GM19328 (cell line): ENCODE data around the gene SYNPO.

Source experiments
- ATAC-seq: cut with Tn5 transposase; IDR thresholded peaks from one replicate; pipeline ENCODE4 v1.9.1; 2021; ENCODE audit warnings: mild to moderate bottlenecking, moderate library complexity; ENCODE audit not compliant: unreplicated experiment

SYNPO gene

DNA sequence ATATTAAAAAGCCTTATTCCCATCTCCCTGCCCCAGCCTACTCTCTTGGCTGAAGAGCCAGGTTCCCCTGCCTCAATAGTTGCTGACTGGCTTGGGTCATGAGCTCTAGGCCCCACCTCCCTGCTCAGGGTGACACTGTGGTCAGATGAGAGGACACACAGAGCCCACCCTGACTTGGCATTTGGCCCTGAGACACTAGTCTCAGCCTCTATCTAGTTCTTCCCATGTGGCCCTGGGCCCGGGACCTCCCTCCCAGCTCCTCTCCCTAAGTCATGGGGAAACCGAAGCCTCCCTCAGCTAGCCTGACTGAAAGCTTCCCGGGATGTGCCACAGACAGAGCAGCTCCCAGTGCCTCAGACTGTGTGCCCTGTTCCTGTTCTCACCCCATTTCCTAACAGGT is 14.8 kb downstream of the SYNPO start:
- no peak for ATAC-seq

DNA sequence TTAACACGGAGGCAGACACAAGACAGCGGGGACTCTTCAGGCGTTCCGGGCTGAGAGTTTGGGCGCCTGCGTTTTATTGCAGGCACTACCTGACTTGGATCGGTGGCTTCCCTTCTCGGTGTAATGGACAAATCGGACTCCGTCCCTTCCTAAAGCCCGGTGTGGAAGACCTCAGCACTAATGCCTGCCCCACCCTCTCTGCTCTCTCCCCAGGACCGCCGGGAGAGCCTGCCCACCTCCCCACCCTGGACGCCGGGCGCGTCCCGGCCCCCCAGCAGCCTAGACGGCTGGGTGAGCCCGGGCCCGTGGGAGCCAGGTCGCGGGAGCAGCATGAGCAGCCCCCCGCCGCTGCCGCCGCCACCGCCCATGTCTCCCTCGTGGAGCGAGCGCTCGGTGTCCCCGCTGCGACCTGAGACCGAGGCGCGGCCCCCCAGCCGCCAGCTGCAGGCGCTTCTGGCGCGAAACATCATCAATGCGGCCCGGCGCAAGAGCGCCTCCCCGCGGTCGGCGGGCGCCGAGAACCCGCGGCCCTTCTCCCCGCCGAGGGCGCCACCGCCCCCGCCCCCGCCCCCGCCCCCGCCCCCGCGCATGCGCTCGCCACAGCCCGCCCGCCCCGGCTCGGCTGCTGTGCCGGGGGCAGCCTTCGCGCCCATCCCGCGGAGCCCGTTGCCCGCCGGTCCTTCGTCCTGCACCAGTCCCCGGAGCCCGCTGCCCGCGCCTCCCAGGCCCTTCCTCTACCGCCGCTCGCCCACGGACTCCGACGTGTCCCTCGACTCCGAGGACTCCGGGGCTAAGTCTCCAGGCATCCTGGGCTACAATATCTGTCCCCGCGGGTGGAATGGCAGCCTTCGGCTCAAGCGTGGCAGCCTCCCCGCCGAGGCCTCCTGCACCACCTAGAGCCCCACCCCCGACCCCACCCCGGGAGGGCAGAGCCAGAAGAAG is 16.0 kb downstream of the SYNPO start:
- peak; percentile 55 for ATAC-seq

DNA sequence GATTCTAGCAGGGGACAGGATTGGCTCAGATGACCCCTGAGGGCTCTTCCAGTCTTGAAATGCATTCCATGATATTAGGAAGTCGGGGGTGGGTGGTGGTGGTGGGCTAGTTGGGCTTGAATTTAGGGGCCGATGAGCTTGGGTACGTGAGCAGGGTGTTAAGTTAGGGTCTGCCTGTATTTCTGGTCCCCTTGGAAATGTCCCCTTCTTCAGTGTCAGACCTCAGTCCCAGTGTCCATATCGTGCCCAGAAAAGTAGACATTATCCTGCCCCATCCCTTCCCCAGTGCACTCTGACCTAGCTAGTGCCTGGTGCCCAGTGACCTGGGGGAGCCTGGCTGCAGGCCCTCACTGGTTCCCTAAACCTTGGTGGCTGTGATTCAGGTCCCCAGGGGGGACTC is 17.7 kb downstream of the SYNPO start:
- ATAC-seq, result no peak

- no peak for ATAC-seq
Observed at GRCh38 chr5:150658699-150659265, 18.3 kb downstream of the SYNPO start.

DNA sequence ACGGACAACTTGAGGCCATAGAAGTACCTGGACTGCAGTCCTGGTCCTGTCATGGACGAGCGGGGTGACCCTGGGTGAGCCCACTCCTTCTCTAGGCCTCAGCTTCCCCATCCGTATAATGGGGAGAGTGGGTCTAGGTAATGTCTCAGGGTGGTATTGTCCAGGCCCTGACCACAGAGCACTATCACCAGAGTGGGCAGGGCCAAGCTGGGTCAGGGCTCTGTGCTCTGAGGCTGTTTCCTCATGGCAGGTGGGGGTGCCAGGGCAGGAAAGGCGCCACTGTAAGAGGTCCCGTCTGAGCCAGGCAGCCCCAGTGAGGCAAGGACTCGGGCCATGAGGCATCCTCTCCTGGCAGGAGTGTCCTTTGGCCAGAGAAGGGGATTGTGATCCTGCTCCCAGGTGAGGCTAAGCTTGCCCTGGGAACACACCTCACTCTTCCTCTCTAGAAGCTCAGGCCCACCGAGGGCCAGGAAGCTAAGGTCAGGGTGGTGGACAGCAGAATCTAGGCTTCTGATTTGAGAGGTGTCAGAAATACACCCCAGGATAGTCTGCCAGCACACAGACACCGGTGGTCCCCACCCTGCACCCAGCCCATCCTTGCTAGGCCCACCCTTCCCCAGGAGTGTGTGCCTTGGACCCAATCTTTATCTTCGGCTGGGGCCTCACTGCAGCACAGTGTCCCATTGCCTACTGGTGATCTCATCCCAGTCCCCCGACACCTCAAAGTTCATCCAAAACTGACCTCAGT is 19.1 kb downstream of the SYNPO start:
- ATAC-seq, result no peak

- no peak for ATAC-seq
Observed at GRCh38 chr5:150660108-150660831, 19.8 kb downstream of the SYNPO start.

DNA sequence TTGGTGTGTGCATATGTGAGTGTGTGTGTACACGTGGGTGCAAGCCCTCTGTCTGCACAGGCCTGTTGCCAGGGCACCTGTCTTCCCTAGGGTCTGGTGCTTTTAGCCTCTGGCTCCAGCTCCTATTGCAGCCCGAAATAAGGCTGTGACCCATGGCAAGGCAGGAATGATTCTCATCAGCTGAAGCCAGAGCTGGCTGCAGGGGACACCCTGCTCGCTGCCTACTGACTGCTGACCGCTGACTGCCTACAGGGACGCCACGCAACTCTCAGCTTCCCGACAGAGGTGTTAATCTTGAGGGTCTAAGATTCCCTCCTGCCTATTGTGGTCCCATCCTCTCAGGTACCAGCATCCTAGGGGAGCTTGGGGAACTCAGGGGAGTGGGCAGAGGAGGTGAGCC is 20.6 kb downstream of the SYNPO start, which contains the start of gene MYOZ3:
Gene MYOZ3 (plus strand): TSS at position 166 of the 400 bp plus-strand sequence. CDS start 1,691 bp downstream, outside the sequence.
- ATAC-seq, result no peak

- no peak for ATAC-seq
Observed at GRCh38 chr5:150661821-150662596, 21.5 kb downstream of the SYNPO start.

- no peak for ATAC-seq
Observed at GRCh38 chr5:150662731-150663516, 22.5 kb downstream of the SYNPO start.

GRCh38 chr5:150663936-150664335 is 23.5 kb downstream of the SYNPO start:
- no peak for ATAC-seq

GRCh38 chr5:150665044-150665443 is 24.6 kb downstream of the SYNPO start:
- no peak for ATAC-seq

- no peak for ATAC-seq
Observed at GRCh38 chr5:150670275-150670947, 30.0 kb downstream of the SYNPO start.

GRCh38 chr5:150670948-150671310 is 30.5 kb downstream of the SYNPO start:
- no peak for ATAC-seq

DNA sequence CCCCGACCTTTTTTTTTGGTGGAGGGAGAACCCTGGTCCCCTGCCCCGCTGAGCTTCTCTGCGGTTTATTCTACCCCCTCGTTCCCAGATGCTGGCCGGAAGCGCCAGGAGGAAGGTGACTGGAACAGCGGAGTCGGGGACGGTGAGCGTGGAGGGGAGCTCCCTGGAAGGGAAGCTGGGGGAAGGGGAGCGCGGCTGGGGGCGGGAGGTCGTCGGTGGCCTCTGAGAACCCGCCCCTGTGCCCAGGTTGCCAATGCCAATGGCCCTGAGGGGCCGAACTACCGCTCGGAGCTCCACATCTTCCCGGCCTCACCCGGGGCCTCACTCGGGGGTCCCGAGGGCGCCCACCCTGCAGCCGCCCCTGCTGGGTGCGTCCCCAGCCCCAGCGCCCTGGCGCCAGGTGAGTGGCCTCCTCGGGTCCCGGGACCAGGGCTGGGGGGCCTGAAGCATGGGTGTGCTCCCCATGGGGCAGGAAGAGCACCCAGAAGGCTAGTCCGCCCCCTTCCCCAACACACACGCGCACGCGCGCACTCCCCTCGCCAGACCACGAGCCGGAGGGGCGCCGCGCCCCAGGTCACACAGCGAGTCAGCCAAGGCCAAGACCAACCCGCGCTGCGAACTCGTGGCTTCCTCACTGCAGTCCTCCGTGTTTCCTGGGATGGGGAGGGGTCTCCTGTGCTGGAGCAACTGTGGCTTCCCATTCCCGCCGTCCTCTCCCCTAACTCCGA is 31.2 kb downstream of the SYNPO start:
- no peak for ATAC-seq

DNA sequence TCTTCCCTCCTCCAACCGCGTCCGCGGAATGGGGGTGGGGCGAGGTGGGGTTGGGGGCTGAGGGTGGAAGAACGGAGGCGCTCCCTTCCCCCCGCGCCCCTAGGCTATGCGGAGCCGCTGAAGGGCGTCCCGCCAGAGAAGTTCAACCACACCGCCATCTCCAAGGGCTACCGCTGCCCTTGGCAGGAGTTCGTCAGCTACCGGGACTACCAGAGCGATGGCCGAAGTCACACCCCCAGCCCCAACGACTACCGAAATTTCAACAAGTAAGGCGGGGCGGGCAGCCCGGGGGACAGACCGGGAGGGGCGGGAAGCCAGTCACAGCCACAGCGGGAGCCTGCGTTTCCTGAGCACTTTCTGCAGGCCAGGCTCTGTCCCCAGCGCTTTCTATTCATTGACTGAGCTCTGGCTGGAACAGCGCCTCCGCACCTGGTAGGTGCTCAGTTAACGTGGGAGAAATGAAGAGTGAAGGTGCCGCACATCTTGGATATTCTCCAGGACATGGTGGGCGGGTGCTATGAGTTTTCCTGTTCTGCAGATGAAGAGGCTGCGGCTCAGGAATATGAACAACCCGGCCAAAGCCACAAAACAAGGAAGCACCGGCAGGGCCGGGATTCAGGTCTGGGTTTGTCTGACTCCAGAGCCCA is 31.9 kb downstream of the SYNPO start:
- ATAC-seq, result no peak

DNA sequence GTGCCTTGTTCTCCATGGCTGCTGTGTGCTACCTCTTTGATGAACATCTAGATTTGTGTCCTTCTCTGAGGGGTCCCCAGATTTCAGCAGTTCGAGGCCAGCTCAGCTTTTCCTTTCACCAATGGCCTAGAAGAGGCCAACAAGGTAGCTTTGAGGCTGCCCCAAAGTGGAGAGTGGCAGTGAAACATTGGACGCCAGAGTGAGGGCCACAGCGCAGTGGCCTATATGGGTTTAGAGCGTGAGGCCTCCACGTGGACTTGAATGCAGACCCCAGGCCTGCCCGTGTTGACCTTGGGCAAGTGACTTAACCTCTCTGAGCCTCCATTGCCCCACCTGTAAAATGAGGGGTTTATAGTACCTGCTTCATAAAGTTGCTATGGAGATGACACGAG is 32.4 kb downstream of the SYNPO start:
- no peak for ATAC-seq

- ATAC-seq, result no peak
Observed at GRCh38 chr5:150674341-150674821, 33.9 kb downstream of the SYNPO start.

DNA sequence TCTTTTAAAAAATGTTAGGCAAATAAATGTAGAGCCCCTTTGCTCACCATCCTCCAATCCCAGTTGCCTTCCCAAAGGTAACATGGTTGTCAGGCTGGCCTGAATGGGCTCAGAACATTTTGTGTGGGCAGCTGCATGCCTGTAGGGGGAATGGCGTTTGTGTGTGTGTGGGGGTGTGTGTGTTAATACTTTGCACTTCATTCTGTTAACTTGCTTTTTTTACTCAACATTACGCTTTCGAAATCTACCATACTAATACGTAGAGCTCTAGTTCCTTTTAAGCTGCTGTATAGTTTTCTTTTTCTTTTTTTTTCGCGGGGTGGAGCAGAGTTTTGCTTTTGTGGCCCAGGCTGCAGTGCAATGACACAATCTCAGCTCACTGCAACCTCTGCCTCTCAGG is 34.6 kb downstream of the SYNPO start:
- no peak for ATAC-seq
